NCI-H1092 (cell line): Measurements from ENCODE around the gene DCDC2C.

Experiments used
- DNase-seq: peaks from one replicate; lab custom pipeline; 2025; lab: John Stamatoyannopoulos, UW

The DCDC2C gene

GRCh38 chr2:3709225-3709624, 5.8 kb downstream of the DCDC2C start:
- DNase-seq: no peak

GRCh38 chr2:3712424-3712823, 9.0 kb downstream of the DCDC2C start:
- DNase-seq: no peak

DNA sequence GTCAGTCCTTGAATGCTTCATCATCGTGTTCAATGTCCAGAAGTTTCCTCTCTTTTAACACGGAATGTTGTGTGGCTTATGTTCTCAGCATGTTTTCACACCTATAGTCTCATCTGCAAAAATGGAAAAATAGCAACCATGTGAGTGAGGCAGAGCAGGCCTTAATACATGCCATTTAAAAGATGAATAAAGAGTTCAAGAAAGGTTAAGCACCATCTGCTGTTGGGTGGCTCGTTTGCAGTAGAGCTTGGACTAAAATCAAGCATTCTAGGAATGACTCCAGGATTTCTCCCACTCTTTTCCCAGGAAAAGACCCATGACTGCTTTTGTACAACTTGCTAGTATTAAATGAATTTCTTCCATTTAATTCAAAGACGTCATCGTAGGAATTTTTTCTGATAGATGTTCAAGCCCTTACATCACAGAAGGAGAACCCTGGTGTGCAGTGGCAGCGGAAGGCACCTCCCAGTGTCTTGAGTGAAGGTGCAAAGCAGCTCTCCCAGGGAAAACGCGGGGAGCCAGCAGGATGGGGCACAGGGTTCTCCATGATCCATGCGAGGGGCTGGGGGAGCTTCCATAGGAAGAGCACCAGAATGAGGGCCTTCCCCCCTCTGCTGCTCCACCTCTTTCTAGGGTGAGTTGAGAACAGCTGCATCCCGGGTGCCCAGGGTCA, 9.6 kb downstream of the DCDC2C start:
- DNase-seq: no peak

GRCh38 chr2:3718679-3719078, 15.3 kb downstream of the DCDC2C start:
- DNase-seq: no peak

GRCh38 chr2:3725002-3725401, 21.6 kb downstream of the DCDC2C start:
- DNase-seq: no peak

DNA sequence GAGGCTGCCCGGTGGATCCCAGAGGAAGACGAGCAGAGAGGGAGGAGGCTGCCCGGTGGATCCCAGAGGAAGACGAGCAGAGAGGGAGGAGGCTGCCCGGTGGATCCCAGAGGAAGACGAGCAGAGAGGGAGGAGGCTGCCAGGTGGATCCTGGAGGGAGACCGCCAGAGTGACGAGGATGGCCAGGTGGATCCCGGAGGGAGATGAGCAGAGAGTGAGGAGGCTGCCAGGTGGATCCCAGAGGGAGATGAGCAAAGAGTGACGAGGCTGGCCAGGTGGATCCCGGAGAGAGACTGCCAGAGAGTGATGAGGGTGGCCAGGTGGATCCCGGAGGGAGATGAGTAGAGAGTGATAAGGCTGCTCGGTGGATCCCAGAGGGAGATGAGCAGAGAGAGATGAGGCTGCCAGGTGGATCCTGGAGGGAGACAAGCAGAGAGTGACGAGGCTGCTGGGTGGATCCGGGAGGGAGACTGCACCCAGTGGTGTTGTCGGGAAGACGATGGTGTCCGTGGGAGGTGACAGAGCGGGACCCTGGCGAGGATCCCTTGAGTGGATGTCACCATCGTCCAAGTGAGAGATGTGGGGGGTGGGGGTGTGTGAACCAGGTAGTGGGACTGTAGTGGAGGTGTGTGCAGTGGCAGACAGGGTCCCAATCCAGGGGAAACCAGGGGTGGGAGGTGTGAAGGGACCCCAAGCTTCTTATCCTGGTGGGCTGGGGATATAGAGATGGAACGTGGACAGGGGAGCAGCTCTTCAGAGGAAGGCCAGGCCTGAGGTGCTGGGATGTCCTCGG, 22.3 kb downstream of the DCDC2C start:
- DNase-seq: no peak

GRCh38 chr2:3726511-3726910, 23.1 kb downstream of the DCDC2C start:
- no peak for DNase-seq

DNA sequence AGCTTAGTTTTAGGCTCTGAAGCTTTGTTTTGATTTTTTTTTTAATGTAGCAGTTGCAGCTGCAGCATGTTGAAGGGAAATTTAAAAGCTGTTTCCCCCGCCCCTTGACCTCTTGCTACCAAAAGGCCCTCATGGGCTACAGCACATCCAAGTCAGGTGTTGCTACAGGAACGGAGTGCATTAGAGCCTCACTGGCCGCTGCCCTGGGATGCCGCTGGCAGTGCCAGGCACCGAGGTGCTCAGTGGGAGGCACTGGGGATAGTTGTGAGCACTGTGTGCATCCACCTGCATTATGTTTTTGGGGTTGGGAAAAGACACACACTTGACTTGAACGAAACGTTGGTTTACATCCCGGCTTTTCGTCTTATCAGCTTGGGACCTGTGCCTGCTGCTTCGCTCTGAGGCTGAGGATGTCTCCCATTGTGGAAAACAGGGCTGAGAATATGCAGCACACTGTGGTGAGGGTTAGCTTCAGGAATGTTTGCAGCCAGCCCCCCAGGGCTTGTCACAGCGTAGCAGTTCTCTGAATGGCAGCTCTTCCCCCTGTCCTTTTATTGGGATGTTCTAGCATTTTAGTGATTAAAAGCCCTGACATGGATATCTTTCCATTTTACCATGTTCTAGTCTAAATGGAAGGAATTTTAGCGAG, 24.1 kb downstream of the DCDC2C start:
- DNase-seq: no peak

GRCh38 chr2:3728104-3729054, 25.0 kb downstream of the DCDC2C start:
- DNase-seq: no peak

- DNase-seq: no peak
These were observed 25.7 kb downstream of the DCDC2C start for GRCh38 chr2:3729055-3729448.

DNA sequence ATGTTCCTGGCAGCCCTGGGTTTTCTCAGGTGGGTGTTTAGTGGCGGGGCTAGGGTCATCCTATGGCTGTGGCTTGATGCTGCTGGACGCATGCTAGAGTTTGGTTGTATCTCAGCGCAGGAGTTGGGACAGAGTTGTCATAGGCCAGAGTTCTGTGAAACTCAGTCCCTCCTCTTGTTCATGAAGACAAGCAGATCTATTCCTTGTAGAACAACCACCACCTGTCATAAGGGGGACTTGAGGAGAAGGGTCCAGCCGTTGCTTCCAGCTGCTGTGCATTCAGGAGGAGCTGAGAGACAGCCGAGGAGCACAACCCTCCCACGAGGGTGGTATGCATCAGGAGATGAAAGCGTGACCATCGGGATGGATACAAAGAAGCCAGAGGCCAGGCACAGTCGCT, 26.4 kb downstream of the DCDC2C start:
- no peak for DNase-seq

- DNase-seq: no peak
These were observed 27.3 kb downstream of the DCDC2C start for GRCh38 chr2:3730646-3731045.

- no peak for DNase-seq
These were observed 28.5 kb downstream of the DCDC2C start for GRCh38 chr2:3731829-3732228.

DNA sequence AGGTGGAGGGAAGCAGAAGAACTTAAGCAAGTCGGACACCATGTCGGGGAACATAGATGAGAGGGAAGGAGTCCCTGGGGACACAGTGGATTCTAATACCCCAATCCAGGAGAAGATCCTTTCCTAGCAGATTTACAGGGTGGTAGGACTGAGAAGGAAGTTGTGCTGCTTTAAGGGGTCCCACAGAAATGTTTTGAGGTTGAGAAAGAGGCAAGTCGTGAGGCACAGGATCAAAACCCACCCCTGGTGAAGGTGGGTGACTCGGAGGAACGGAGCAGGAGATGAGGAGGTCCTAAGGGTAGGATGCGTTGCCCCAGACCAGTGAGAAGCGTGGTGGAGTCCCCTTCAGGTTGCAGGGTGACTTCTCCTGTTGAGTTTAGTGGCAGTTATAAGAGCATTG, 32.7 kb downstream of the DCDC2C start:
- DNase-seq: no peak

DNA sequence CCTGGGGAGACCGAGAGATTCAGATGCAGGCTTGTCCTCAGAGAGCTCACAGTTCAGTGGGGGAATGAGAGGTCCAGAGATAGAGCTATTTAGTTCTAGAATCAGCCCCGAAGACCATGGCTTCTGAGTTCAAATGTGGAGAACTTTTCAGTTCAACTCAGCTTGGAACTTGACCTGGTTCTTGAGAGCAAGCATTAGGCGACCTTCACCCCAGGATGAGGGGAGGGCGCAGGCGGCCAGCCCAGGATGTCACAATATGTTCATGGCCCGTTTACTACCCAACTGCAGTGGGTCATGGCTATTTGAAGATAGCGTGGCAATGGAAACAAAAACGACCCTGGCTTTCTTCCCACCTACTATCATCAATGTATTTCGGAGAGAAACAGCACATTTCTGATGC, 33.8 kb downstream of the DCDC2C start:
- no peak for DNase-seq

- no peak for DNase-seq
These were observed 35.1 kb downstream of the DCDC2C start for GRCh38 chr2:3738454-3738853.

- no peak for DNase-seq
These were observed 35.9 kb downstream of the DCDC2C start for GRCh38 chr2:3739313-3739712.

DNA sequence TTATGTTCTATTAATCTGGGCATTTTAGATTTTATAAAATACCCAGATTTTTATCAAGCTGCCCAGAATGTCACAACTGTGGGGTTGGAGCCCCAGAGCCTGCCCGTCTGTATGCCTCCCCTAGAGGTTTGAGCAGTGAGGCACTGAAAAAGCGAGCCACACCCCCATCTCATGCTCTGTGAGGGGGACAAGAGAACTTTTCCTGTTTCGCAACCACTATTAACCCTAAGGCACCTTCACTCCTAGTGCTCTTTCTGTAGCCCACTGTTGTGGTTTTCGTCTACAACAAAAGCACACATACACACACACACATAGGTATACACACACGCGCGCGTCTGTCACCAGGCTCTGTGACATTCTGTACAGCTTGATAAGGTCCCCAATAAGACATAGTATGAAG, 38.0 kb downstream of the DCDC2C start:
- DNase-seq: no peak

DNA sequence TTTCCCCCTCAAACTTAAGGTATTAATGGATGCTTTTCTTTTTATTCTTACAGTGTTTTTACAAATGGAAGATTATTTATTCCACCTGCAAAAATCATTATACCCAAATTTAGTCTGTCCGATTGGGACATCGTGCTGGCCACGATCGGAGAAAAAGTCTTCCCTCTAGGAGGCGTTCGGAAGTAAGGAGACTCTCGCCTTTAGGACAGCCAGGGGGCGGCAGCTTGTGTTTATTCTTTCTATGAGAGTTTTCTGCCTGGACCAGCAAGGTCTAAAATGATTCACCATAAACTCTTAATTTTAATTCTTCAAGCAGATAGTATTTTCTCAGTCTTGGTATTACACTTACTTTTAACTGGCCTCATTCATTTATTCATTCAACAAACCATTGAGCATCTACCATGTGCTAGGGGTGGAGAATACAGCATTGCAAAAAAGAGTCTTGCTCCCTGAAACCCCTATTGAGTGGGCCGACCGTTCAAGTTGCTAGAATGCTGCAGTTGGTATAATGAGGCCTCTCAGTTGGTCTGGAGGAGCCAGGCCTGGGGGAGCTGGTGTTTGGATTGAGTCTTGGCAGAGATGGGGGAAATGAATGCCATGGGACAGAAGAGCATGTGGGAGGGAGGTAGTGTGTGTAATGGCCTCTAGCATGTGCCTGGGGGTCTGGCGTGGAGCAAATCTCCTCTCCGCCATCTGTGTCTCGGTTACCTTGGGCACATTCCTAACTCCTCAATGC, 38.7 kb downstream of the DCDC2C start:
- no peak for DNase-seq

GRCh38 chr2:3742743-3743508, 39.6 kb downstream of the DCDC2C start:
- no peak for DNase-seq
